ENCODE data around the gene ZDHHC8. TPM values are rescaled to one million over a fixed set of nuclear protein-coding genes. Genes with fewer than 3 reads are reported as not detected.
"Not testable (repeated sequence)": the region's sequence is repeated elsewhere in the genome, so short reads cannot be mapped to it uniquely, and the experiment has no call there.

The ZDHHC8 gene
- total and polyA plus RNA-seq, 7 experiments from 2014 or later: 0.95 to 88.5 (median 65.9) TPM

- Mint-ChIP-seq H3K36me3 (no peaks in the 10 kb centered on the region), H3K27ac (no peak overlapping the region), H3K4me3 (no peak overlapping the region), H3K9me3 (peaks cover 0 to 1% (median 0%) of the 10 kb centered on the region in 11 donors), H3K4me1 (peaks cover 0 to 4% (median 0%) of the 10 kb centered on the region in 7 donors), H3K27me3 (peaks cover 0 to 7% (median 0%) of the 10 kb centered on the region in 5 donors)
- Histone ChIP-seq H3K27ac (ENCODE audit: low read depth, low read length) (no peak overlapping the region), H3K9me3 (ENCODE audit: control insufficient read depth in 2 of 3, low read length in 3 of 3) (peaks cover 0 to 6% (median 0%) of the 10 kb centered on the region in 3 experiments), H3K36me3 (ENCODE audit: control insufficient read depth in 2 of 3, insufficient read depth in 3 of 3, low read length in 3 of 3) (no peaks in the 10 kb centered on the region), H3K4me3 (ENCODE audit: low read length) (no peak overlapping the region), H3K4me1 (ENCODE audit: control insufficient read depth in 2 of 2, insufficient read depth in 2 of 2, low read length in 2 of 2) (no peaks in the 10 kb centered on the region), H3K27me3 (ENCODE audit: control insufficient read depth in 2 of 2, insufficient read depth in 2 of 2, low read length in 2 of 2) (no peaks in the 10 kb centered on the region)
- intact Hi-C loops (cut with micrococcal nuclease): loop anchor here in 1 of 2 donors (5.0 kb wide), 1 partner anchor 298 kb away; no protein-coding TSS in a partner anchor
- ChIA-PET POLR2A (no interaction called here), CTCF (interaction anchor here (0.7 kb wide), 1 partner anchor 125 kb away, joined by 3 read pairs; no protein-coding TSS in a partner anchor)
- ATAC-seq: no peak
- DNase-seq: no peak
These were observed 27.5 kb downstream of the ZDHHC8 start for GRCh38 chr22:20159076-20159475.

- CTCF ChIA-PET: interaction anchor here (0.7 kb wide), 1 partner anchor 124 kb away, joined by 3 read pairs; no protein-coding TSS in a partner anchor
- H3K4me1 Mint-ChIP-seq; H3K4me3 ChIP-seq (ENCODE audit: low read length); H3K27me3 ChIP-seq (ENCODE audit: control insufficient read depth in 2 of 2, insufficient read depth in 2 of 2, low read length in 2 of 2); H3K4me1 ChIP-seq (ENCODE audit: control insufficient read depth in 2 of 2, insufficient read depth in 2 of 2, low read length in 2 of 2); H3K9me3 ChIP-seq (ENCODE audit: control insufficient read depth in 2 of 3, low read length in 3 of 3); H3K27ac ChIP-seq (ENCODE audit: low read depth, low read length); DNase-seq; H3K9me3 Mint-ChIP-seq; ATAC-seq; H3K27me3 Mint-ChIP-seq; H3K4me3 Mint-ChIP-seq; POLR2A ChIA-PET; H3K36me3 Mint-ChIP-seq; H3K27ac Mint-ChIP-seq; H3K36me3 ChIP-seq (ENCODE audit: control insufficient read depth in 2 of 3, insufficient read depth in 3 of 3, low read length in 3 of 3): not testable (repeated sequence)
- intact Hi-C loops (cut with micrococcal nuclease): loop anchor here in 1 of 2 donors (5.0 kb wide), 1 partner anchor 298 kb away; no protein-coding TSS in a partner anchor
These were observed 27.9 kb downstream of the ZDHHC8 start for GRCh38 chr22:20159531-20159930.

DNA sequence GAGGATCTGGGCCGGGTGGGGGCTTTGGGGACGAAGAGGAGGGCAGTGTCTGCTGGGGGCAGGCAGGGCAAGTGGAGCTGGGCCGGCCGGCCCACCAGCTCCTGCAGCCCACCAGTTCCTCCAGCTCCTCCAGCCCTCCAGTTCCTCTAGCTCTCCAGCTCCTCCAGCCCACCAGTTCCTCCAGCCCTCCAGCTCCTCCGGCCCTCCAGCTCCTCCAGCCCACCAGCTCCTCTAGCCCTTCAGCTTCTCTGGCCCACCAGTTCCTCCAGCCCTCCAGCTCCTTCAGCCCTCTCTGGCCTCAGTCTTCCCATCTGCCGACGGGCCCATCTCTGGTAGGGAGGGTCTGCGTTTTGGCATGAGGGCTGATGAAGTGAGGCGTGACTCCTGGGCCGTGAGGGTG, 28.4 kb downstream of the ZDHHC8 start:
- Histone ChIP-seq H3K4me3 (ENCODE audit: low read length) (no peak overlapping the region), H3K27me3 (ENCODE audit: control insufficient read depth in 2 of 2, insufficient read depth in 2 of 2, low read length in 2 of 2) (no peaks in the 10 kb centered on the region), H3K36me3 (ENCODE audit: control insufficient read depth in 2 of 3, insufficient read depth in 3 of 3, low read length in 3 of 3) (no peaks in the 10 kb centered on the region), H3K4me1 (ENCODE audit: control insufficient read depth in 2 of 2, insufficient read depth in 2 of 2, low read length in 2 of 2) (no peaks in the 10 kb centered on the region), H3K9me3 (ENCODE audit: control insufficient read depth in 2 of 3, low read length in 3 of 3) (peaks cover 0 to 6% (median 0%) of the 10 kb centered on the region in 3 experiments), H3K27ac (ENCODE audit: low read depth, low read length) (no peak overlapping the region)
- Mint-ChIP-seq H3K4me1 (peaks cover 0 to 4% (median 0%) of the 10 kb centered on the region in 7 donors), H3K4me3 (no peak overlapping the region), H3K27ac (no peak overlapping the region), H3K9me3 (peaks cover 0 to 5% (median 0%) of the 10 kb centered on the region in 11 donors), H3K27me3 (peaks cover 0 to 7% (median 0%) of the 10 kb centered on the region in 5 donors), H3K36me3 (peaks cover 0 to 3% (median 0%) of the 10 kb centered on the region in 5 donors)
- intact Hi-C loops (cut with micrococcal nuclease): no loop called here
- ChIA-PET POLR2A (no interaction called here), CTCF (no interaction called here)
- no peak for DNase-seq
- no peak for ATAC-seq

- Histone ChIP-seq H3K36me3 (ENCODE audit: control insufficient read depth in 2 of 3, insufficient read depth in 3 of 3, low read length in 3 of 3) (no peaks in the 10 kb centered on the region), H3K4me3 (ENCODE audit: low read length) (no peak overlapping the region), H3K4me1 (ENCODE audit: control insufficient read depth in 2 of 2, insufficient read depth in 2 of 2, low read length in 2 of 2) (no peaks in the 10 kb centered on the region), H3K27me3 (ENCODE audit: control insufficient read depth in 2 of 2, insufficient read depth in 2 of 2, low read length in 2 of 2) (no peaks in the 10 kb centered on the region), H3K9me3 (ENCODE audit: control insufficient read depth in 2 of 3, low read length in 3 of 3) (peaks cover 0 to 6% (median 0%) of the 10 kb centered on the region in 3 experiments), H3K27ac (ENCODE audit: low read depth, low read length) (no peak overlapping the region)
- intact Hi-C loops (cut with micrococcal nuclease): no loop called here
- Mint-ChIP-seq H3K4me1 (no peaks in the 10 kb centered on the region), H3K27me3 (no peaks in the 10 kb centered on the region), H3K9me3 (peaks cover 0 to 5% (median 0%) of the 10 kb centered on the region in 11 donors), H3K36me3 (peaks cover 0 to 3% (median 0%) of the 10 kb centered on the region in 5 donors), H3K27ac (no peak overlapping the region), H3K4me3 (no peak overlapping the region)
- DNase-seq (no peak), ATAC-seq (no peak)
- CTCF ChIA-PET: no interaction called here
- POLR2A ChIA-PET: no interaction called here
These were observed 33.3 kb downstream of the ZDHHC8 start for GRCh38 chr22:20164863-20165262.

DNA sequence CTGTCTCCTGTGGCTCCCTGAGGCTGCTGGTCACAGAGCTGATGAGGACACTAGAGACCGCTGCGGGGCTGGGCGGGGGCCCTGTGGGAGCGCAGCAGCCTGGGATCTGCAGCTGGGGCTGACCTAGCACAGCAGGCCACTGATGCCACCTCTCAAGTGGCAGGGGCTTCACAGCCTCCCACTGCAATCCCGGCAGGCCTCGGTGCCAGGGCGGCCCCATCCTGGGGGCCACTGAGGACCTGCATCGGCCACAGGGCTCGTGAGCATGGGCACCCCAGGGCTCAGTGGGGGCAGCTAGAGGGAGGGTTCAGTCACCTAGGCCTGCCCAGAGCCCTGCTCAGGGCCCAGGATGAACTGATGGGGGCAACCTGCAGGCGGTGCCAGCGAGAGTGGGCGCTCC, 33.8 kb downstream of the ZDHHC8 start:
- POLR2A ChIA-PET: no interaction called here
- Histone ChIP-seq H3K27ac (ENCODE audit: low read depth, low read length) (no peak overlapping the region), H3K4me1 (ENCODE audit: control insufficient read depth in 2 of 2, insufficient read depth in 2 of 2, low read length in 2 of 2) (no peaks in the 10 kb centered on the region), H3K27me3 (ENCODE audit: control insufficient read depth in 2 of 2, insufficient read depth in 2 of 2, low read length in 2 of 2) (no peaks in the 10 kb centered on the region), H3K4me3 (ENCODE audit: low read length) (no peak overlapping the region), H3K9me3 (ENCODE audit: control insufficient read depth in 2 of 3, low read length in 3 of 3) (peaks cover 0 to 6% (median 0%) of the 10 kb centered on the region in 3 experiments), H3K36me3 (ENCODE audit: control insufficient read depth in 2 of 3, insufficient read depth in 3 of 3, low read length in 3 of 3) (no peaks in the 10 kb centered on the region)
- Mint-ChIP-seq H3K9me3 (peaks cover 0 to 5% (median 0%) of the 10 kb centered on the region in 11 donors), H3K4me3 (no peak overlapping the region), H3K27me3 (no peaks in the 10 kb centered on the region), H3K4me1 (peaks cover 0 to 1% (median 0%) of the 10 kb centered on the region in 7 donors), H3K36me3 (peaks cover 0 to 3% (median 0%) of the 10 kb centered on the region in 5 donors), H3K27ac (no peak overlapping the region)
- CTCF ChIA-PET: no interaction called here
- no peak for ATAC-seq
- DNase-seq: no peak
- intact Hi-C loops (cut with micrococcal nuclease): no loop called here

- Mint-ChIP-seq H3K27ac (no peak overlapping the region), H3K4me3 (no peak overlapping the region), H3K36me3 (peaks cover 0 to 3% (median 0%) of the 10 kb centered on the region in 5 donors), H3K27me3 (no peaks in the 10 kb centered on the region), H3K4me1 (peaks cover 0 to 2% (median 0%) of the 10 kb centered on the region in 7 donors), H3K9me3 (peaks cover 0 to 5% (median 0%) of the 10 kb centered on the region in 11 donors)
- no peak overlapping the region for H3K27ac ChIP-seq (ENCODE audit: low read depth, low read length)
- intact Hi-C loops (cut with micrococcal nuclease): no loop called here
- DNase-seq (no peak), ATAC-seq (no peak)
- no peak overlapping the region for H3K4me3 ChIP-seq (ENCODE audit: low read length)
- CTCF ChIA-PET: no interaction called here
- H3K4me1 ChIP-seq (ENCODE audit: control insufficient read depth in 2 of 2, insufficient read depth in 2 of 2, low read length in 2 of 2): no peaks in the 10 kb centered on the region
- no peaks in the 10 kb centered on the region for H3K36me3 ChIP-seq (ENCODE audit: control insufficient read depth in 2 of 3, insufficient read depth in 3 of 3, low read length in 3 of 3)
- H3K9me3 ChIP-seq (ENCODE audit: control insufficient read depth in 2 of 3, low read length in 3 of 3): peaks cover 0 to 6% (median 0%) of the 10 kb centered on the region in 3 experiments
- POLR2A ChIA-PET: no interaction called here
- no peaks in the 10 kb centered on the region for H3K27me3 ChIP-seq (ENCODE audit: control insufficient read depth in 2 of 2, insufficient read depth in 2 of 2, low read length in 2 of 2)
These were observed 34.3 kb downstream of the ZDHHC8 start for GRCh38 chr22:20165913-20166312.

GRCh38 chr22:20166703-20167102, 35.1 kb downstream of the ZDHHC8 start:
- DNase-seq (no peak), ATAC-seq (no peak)
- Histone ChIP-seq H3K9me3 (ENCODE audit: control insufficient read depth in 2 of 3, low read length in 3 of 3) (peaks cover 0 to 4% (median 0%) of the 10 kb centered on the region in 3 experiments), H3K27ac (ENCODE audit: low read depth, low read length) (no peak overlapping the region), H3K4me1 (ENCODE audit: control insufficient read depth in 2 of 2, insufficient read depth in 2 of 2, low read length in 2 of 2) (no peaks in the 10 kb centered on the region), H3K36me3 (ENCODE audit: control insufficient read depth in 2 of 3, insufficient read depth in 3 of 3, low read length in 3 of 3) (no peaks in the 10 kb centered on the region), H3K27me3 (ENCODE audit: control insufficient read depth in 2 of 2, insufficient read depth in 2 of 2, low read length in 2 of 2) (no peaks in the 10 kb centered on the region), H3K4me3 (ENCODE audit: low read length) (no peak overlapping the region)
- H3K36me3 Mint-ChIP-seq: peaks cover 0 to 3% (median 0%) of the 10 kb centered on the region in 5 donors
- peaks cover 0 to 5% (median 0%) of the 10 kb centered on the region in 11 donors for H3K9me3 Mint-ChIP-seq
- H3K4me3 Mint-ChIP-seq: no peak overlapping the region
- CTCF ChIA-PET: no interaction called here
- H3K4me1 Mint-ChIP-seq: peaks cover 0 to 2% (median 0%) of the 10 kb centered on the region in 7 donors
- no peak overlapping the region for H3K27ac Mint-ChIP-seq
- intact Hi-C loops (cut with micrococcal nuclease): no loop called here
- POLR2A ChIA-PET: no interaction called here
- no peaks in the 10 kb centered on the region for H3K27me3 Mint-ChIP-seq
